ENCODE results near the gene VAT1L.

DNA sequence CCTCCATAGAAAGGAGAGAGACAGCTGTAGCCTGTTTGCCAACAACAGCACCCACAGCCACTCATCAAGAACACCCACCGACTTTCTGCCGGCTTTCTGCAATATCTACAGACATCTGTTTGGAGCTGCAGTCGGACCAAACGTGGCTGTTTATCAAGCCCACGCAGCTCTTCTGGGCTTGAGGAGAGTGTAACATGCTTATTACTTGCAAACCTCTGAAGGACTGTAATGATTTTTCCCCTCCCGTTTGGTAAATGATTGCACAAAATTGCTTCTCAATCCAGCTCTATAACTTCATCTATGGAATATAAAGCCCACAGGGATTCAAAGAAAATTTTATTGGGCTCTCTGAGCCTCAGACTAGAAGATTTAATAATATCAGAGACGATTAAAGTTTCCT lies 100.5 kb downstream of the VAT1L start:
- no peak for TF ChIP-seq YY1 (IDR thresholded peaks at IDR 0.05; ENCODE audit: extremely low read depth, insufficient replicate concordance, low read depth, low read length)
- TF ChIP-seq, protein P1, sequence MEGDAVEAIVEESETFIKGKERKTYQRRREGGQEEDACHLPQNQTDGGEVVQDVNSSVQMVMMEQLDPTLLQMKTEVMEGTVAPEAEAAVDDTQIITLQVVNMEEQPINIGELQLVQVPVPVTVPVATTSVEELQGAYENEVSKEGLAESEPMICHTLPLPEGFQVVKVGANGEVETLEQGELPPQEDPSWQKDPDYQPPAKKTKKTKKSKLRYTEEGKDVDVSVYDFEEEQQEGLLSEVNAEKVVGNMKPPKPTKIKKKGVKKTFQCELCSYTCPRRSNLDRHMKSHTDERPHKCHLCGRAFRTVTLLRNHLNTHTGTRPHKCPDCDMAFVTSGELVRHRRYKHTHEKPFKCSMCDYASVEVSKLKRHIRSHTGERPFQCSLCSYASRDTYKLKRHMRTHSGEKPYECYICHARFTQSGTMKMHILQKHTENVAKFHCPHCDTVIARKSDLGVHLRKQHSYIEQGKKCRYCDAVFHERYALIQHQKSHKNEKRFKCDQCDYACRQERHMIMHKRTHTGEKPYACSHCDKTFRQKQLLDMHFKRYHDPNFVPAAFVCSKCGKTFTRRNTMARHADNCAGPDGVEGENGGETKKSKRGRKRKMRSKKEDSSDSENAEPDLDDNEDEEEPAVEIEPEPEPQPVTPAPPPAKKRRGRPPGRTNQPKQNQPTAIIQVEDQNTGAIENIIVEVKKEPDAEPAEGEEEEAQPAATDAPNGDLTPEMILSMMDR (IDR thresholded peaks at IDR 0.05 in 2 of 3, conservative IDR thresholded peaks at IDR 0.05 in 1 of 3; ENCODE audit: borderline replicate concordance in 1 of 3, insufficient read depth in 1 of 3, low read depth in 2 of 3, low read length in 2 of 3) = no peak
- TF ChIP-seq SIN3A (IDR thresholded peaks at IDR 0.05; ENCODE audit: low read depth) = no peak
- no peak for TF ChIP-seq POLR2AphosphoS5 (IDR thresholded peaks at IDR 0.05; ENCODE audit: low read depth, low read length)
- TF ChIP-seq ELF1 (IDR thresholded peaks at IDR 0.05; ENCODE audit: borderline replicate concordance, low read depth) = no peak
- no peak for TF ChIP-seq ZNF274 (IDR thresholded peaks at IDR 0.05; ENCODE audit: low read depth, low read length)
- TF ChIP-seq POLR2A (IDR thresholded peaks at IDR 0.05; ENCODE audit: borderline replicate concordance, extremely low read depth, insufficient read depth, insufficient read length) = no peak
- no peak for TF ChIP-seq CBX3 (IDR thresholded peaks at IDR 0.05; ENCODE audit: low read depth)
- no peak for TF ChIP-seq EZH2 (IDR thresholded peaks at IDR 0.05)
- no peak for TF ChIP-seq CEBPB (IDR thresholded peaks at IDR 0.05; ENCODE audit: low read depth)
- TF ChIP-seq, protein P2, sequence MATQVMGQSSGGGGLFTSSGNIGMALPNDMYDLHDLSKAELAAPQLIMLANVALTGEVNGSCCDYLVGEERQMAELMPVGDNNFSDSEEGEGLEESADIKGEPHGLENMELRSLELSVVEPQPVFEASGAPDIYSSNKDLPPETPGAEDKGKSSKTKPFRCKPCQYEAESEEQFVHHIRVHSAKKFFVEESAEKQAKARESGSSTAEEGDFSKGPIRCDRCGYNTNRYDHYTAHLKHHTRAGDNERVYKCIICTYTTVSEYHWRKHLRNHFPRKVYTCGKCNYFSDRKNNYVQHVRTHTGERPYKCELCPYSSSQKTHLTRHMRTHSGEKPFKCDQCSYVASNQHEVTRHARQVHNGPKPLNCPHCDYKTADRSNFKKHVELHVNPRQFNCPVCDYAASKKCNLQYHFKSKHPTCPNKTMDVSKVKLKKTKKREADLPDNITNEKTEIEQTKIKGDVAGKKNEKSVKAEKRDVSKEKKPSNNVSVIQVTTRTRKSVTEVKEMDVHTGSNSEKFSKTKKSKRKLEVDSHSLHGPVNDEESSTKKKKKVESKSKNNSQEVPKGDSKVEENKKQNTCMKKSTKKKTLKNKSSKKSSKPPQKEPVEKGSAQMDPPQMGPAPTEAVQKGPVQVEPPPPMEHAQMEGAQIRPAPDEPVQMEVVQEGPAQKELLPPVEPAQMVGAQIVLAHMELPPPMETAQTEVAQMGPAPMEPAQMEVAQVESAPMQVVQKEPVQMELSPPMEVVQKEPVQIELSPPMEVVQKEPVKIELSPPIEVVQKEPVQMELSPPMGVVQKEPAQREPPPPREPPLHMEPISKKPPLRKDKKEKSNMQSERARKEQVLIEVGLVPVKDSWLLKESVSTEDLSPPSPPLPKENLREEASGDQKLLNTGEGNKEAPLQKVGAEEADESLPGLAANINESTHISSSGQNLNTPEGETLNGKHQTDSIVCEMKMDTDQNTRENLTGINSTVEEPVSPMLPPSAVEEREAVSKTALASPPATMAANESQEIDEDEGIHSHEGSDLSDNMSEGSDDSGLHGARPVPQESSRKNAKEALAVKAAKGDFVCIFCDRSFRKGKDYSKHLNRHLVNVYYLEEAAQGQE (IDR thresholded peaks at IDR 0.05; ENCODE audit: low read depth) = no peak
